Right lobe of liver (tissue), 6 donors: ENCODE results near the gene TNFRSF9. TPM values are rescaled to one million over a fixed set of nuclear protein-coding genes. Genes with fewer than 3 reads are reported as not detected.
"Not testable (repeated sequence)": the region's sequence is repeated elsewhere in the genome, so short reads cannot be mapped to it uniquely, and the experiment has no call there.

Experiments
- ATAC-seq, 4 donors: fragments of 200-7000 bp; cut with Tn5 transposase; one replicate each; pipeline ENCODE4 v1.9.1; 2020; ENCODE audit warnings: mild to moderate bottlenecking in 4 of 4, moderate library complexity in 4 of 4
- DNase-seq, 3 donors: peaks; one replicate each; pipeline ENCODE4 v3.0.0-alpha.2; 2020
- H3K27ac ChIP-seq, 3 donors: fragments of 200-600 bp; one replicate each; pipeline ENCODE4 v1.8.0; 2022
- H3K27me3 ChIP-seq, 2 donors: fragments of 200-600 bp; one replicate each; pipeline ENCODE4 v1.8.0; 2022
- H3K36me3 ChIP-seq, 4 donors: fragments of 200-600 bp; sonication (generic) in 1 of 4; one replicate each; pipeline versions ENCODE4 v1.5.1 to v1.8.0; 2017 to 2022; ENCODE audit warnings: control low read depth in 1 of 4
- H3K4me1 ChIP-seq, 4 donors: fragments of 200-600 bp; sonication (generic) in 1 of 4; one replicate each; pipeline versions ENCODE4 v1.5.1 to v1.8.0; 2017 to 2022; ENCODE audit warnings: control low read depth in 1 of 4
- H3K4me3 ChIP-seq, 3 donors: fragments of 200-600 bp; one replicate each; pipeline ENCODE4 v1.8.0; 2022
- H3K9me3 ChIP-seq, 4 donors: fragments of 200-600 bp; sonication (generic) in 1 of 4; one replicate each; pipeline versions ENCODE4 v1.5.1 to v1.8.0; 2017 to 2022; ENCODE audit warnings: control low read depth in 1 of 4
- CTCF ChIP-seq, 4 donors: fragments of 200-600 bp in 3 of 4; fragments of 450-650 bp in 1 of 4; IDR thresholded peaks; one replicate each; pipeline versions ENCODE4 v1.5.1 to v1.8.0; 2016 to 2022; ENCODE audit warnings: antibody characterized with exemption in 4 of 4, mild to moderate bottlenecking in 2 of 4
- POLR2A ChIP-seq: fragments of 450-650 bp; IDR thresholded peaks from one replicate; pipeline ENCODE4 v1.6.1; 2017; ENCODE audit warnings: antibody characterized with exemption, mild to moderate bottlenecking
- WGBS: methylation state at CpG from one replicate; pipeline ENCODE4 v1.1.6; 2018; ENCODE audit warnings: low coverage, low lambda C conversion rate; ENCODE audit not compliant: insufficient coverage; ENCODE audit errors: missing lambda C conversion rate; 5-methylcytosine and 5-hydroxymethylcytosine counted together
- intact Hi-C, 2 donors: fragments of 100-400 bp; cut with DNase I; formaldehyde crosslinking; loops; one replicate each; pipeline versions ENCODE4 v1.11.2 to v1.14.1; 2022
- total RNA-seq, 6 experiments: library from RNA; depleted of rRNA in 2 of 6; stranded (reverse); fragments of >200 nt in 2 of 6; fragmentation: NEBNext Ultra II Directional in 3 of 6; extraction: Animal tissue kit (Norgen Biotek cat#: 25700) in 3 of 6; gene quantifications; one replicate each; pipeline versions ENCODE4 v1.1.0 to v1.2.4, GENCODE V29; 2016 to 2023
- donor health status: DM: no; HTN: yes; CAD: no.
- donor health status: DM: no; HTN: no; CAD: no.
- donor health status: DM: no; HTN: no; CAD: no.
- donor health status: DM: no; HTN: yes; CAD: no.
- donor health status: DM: no; HTN: yes; CAD: no.

Gene TNFRSF9
- total RNA-seq, 6 experiments from 2014 or later = 0.06 to 0.22 (median 0.10) TPM; not detected in 2

- intact Hi-C loops = no loop called here
- no peak for DNase-seq
- ATAC-seq = no peak
These were observed 9.8 kb downstream of the TNFRSF9 start for GRCh38 chr1:7930645-7931445.

GRCh38 chr1:7929637-7930036 lies 11.0 kb downstream of the TNFRSF9 start:
- Histone ChIP-seq H3K4me3 (no peak overlapping the region), H3K27ac (no peak overlapping the region), H3K9me3 (no peaks in the 10 kb centered on the region), H3K4me1 (no peaks in the 10 kb centered on the region), H3K27me3 (no peaks in the 10 kb centered on the region), H3K36me3 (no peaks in the 10 kb centered on the region)
- DNase-seq = no peak
- no peak for TF ChIP-seq CTCF (IDR thresholded peaks at IDR 0.05)
- TF ChIP-seq POLR2A = no peak
- intact Hi-C loops = no loop called here
- WGBS = 40% methylated on average over 7 of the region's 7 CpGs
- no peak for ATAC-seq

More at GRCh38 chr1:7930645-7931445, 9.8 kb downstream of the TNFRSF9 start:
- H3K27me3 ChIP-seq = no peaks in the 10 kb centered on the region
- H3K36me3 ChIP-seq = no peaks in the 10 kb centered on the region
- no peak overlapping the region for H3K4me3 ChIP-seq
- TF ChIP-seq POLR2A = no peak
- TF ChIP-seq CTCF (IDR thresholded peaks at IDR 0.05) = no peak
- no peak overlapping the region for H3K27ac ChIP-seq
- H3K9me3 ChIP-seq = no peaks in the 10 kb centered on the region
- 45% methylated on average over 15 of the region's 15 CpGs for WGBS
- no peaks in the 10 kb centered on the region for H3K4me1 ChIP-seq

GRCh38 chr1:7928247-7928646 lies 12.4 kb downstream of the TNFRSF9 start:
- H3K36me3 ChIP-seq = no peaks in the 10 kb centered on the region
- DNase-seq (no peak), ATAC-seq (no peak)
- no peaks in the 10 kb centered on the region for H3K27me3 ChIP-seq
- no peak overlapping the region for H3K27ac ChIP-seq
- TF ChIP-seq POLR2A (no peak), CTCF (IDR thresholded peaks at IDR 0.05) (no peak)
- H3K4me3 ChIP-seq = no peak overlapping the region
- no peaks in the 10 kb centered on the region for H3K9me3 ChIP-seq
- intact Hi-C loops = no loop called here
- no peaks in the 10 kb centered on the region for H3K4me1 ChIP-seq
- 63% methylated on average over 4 of the region's 4 CpGs for WGBS

- intact Hi-C loops, H3K27me3 ChIP-seq, ATAC-seq, DNase-seq, H3K4me3 ChIP-seq, H3K27ac ChIP-seq, H3K9me3 ChIP-seq, H3K4me1 ChIP-seq, H3K36me3 ChIP-seq: not testable (repeated sequence)
- WGBS = 37% methylated on average over 8 of the region's 8 CpGs
These were observed 13.6 kb downstream of the TNFRSF9 start for GRCh38 chr1:7927061-7927460.

GRCh38 chr1:7922301-7922700 lies 18.3 kb downstream of the TNFRSF9 start:
- H3K27ac ChIP-seq = no peak overlapping the region
- H3K4me3 ChIP-seq = no peak overlapping the region
- H3K36me3 ChIP-seq = no peaks in the 10 kb centered on the region
- H3K4me1 ChIP-seq = no peaks in the 10 kb centered on the region
- intact Hi-C loops = no loop called here
- H3K27me3 ChIP-seq = no peaks in the 10 kb centered on the region
- WGBS = 82% methylated on average over 5 of the region's 6 CpGs
- ATAC-seq (no peak), DNase-seq (no peak)
- no peaks in the 10 kb centered on the region for H3K9me3 ChIP-seq
- no peak for TF ChIP-seq CTCF (IDR thresholded peaks at IDR 0.05)
- TF ChIP-seq POLR2A = no peak
